DMS79 (cell line): ENCODE results near the gene SERINC5.

Experiments used
- DNase-seq: peaks from one replicate; lab custom pipeline; 2025; lab: John Stamatoyannopoulos, UW

The SERINC5 gene

GRCh38 chr5:80097451-80097850, 158.4 kb downstream of the SERINC5 start:
- no peak for DNase-seq

GRCh38 chr5:80094236-80094738, 161.6 kb downstream of the SERINC5 start:
- no peak for DNase-seq

- DNase-seq, result no peak
Observed at GRCh38 chr5:80093796-80094195, 162.1 kb downstream of the SERINC5 start.

DNA sequence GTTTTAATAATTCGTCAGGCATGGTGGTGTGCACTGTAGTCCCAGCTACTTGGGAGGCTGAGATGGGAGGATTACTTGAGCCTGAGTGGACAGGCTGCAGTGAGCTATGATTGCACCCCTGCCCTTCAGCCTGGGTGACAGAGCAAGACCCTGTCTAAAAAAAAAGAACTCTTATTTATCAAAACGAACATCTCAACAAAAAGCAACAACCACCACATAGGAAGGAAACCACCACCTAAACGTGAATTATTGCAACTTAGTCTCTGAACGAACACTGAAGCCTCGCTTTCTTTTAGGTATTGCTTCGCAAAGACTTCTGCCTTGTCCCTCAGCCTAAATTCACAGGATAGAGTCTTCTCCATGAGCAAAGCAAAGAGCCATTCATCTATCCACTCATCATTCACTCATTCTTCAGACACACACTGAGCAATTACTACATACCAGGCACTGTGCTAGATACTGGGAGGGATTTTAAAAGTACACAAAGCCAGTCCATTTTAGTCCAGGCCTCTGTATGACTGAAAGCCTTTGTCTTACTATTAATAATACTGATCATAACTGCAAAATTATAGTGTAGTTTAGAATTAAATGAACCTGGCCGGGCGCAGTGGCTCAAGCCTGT, 163.3 kb downstream of the SERINC5 start:
- no peak for DNase-seq

GRCh38 chr5:80091792-80092192, 164.1 kb downstream of the SERINC5 start:
- peak; percentile 3 for DNase-seq

- no peak for DNase-seq
Observed at GRCh38 chr5:80090884-80091166, 165.0 kb downstream of the SERINC5 start.

DNA sequence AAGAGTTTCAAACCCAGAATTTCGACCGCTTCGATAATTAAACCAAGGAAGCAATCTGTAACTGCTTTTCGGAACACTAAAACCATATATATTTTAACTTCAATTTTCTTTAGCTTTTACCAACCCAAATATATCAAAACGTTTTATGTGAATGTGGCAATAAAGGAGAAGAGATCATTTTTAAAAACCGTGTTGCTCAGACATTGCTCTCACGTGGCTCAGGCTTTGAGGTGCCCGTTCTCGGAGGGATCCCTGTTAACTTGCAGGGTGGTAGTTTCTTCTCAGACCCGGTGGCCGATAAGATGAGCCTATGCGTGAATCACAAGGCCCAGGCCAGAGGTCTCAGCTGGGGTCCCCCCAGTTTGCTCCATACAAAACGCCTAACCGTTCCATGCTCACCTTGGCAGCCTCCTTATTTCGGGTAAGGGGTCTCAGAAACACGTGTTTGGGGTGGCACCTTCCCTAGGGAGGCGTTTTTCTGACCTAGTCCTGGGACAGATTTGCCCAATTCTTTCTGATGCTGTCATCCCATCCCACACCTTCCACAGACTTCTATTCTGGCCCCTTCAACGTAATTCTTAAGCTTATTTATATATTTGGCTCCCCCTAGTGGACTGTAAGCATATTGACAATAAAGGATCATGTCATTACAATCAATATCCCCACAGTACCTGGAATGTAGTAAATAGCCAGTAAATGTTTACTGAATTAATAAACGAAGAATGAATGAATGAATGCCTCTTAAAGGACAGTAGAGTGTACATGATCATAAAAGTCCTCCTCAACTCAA, 172.6 kb downstream of the SERINC5 start:
- peak; percentile 49 for DNase-seq

GRCh38 chr5:80082731-80083100, 173.1 kb downstream of the SERINC5 start:
- DNase-seq, result peak; percentile 72

DNA sequence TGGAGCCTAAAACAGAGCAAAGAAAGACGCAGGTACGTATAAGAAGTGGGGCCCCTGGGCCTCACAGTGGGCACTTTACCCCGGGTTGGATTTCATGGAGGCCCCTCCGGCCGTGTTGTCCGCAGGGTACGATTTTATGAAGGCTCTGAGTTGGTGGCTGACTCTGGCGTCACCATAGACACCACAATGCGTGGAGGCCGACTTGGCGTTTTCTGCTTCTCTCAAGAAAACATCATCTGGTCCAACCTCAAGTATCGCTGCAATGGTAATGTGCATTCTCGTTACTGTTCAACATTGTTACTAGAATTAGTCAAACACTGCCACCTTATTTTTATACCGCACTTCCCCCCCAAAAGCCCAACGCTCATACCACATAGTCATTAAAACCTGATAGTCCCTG, 173.6 kb downstream of the SERINC5 start:
- DNase-seq, result no peak

- DNase-seq, result no peak
Observed at GRCh38 chr5:80078921-80079320, 176.9 kb downstream of the SERINC5 start.

- DNase-seq, result no peak
Observed at GRCh38 chr5:80077051-80077714, 178.7 kb downstream of the SERINC5 start.

- no peak for DNase-seq
Observed at GRCh38 chr5:80076131-80077050, 179.5 kb downstream of the SERINC5 start.

DNA sequence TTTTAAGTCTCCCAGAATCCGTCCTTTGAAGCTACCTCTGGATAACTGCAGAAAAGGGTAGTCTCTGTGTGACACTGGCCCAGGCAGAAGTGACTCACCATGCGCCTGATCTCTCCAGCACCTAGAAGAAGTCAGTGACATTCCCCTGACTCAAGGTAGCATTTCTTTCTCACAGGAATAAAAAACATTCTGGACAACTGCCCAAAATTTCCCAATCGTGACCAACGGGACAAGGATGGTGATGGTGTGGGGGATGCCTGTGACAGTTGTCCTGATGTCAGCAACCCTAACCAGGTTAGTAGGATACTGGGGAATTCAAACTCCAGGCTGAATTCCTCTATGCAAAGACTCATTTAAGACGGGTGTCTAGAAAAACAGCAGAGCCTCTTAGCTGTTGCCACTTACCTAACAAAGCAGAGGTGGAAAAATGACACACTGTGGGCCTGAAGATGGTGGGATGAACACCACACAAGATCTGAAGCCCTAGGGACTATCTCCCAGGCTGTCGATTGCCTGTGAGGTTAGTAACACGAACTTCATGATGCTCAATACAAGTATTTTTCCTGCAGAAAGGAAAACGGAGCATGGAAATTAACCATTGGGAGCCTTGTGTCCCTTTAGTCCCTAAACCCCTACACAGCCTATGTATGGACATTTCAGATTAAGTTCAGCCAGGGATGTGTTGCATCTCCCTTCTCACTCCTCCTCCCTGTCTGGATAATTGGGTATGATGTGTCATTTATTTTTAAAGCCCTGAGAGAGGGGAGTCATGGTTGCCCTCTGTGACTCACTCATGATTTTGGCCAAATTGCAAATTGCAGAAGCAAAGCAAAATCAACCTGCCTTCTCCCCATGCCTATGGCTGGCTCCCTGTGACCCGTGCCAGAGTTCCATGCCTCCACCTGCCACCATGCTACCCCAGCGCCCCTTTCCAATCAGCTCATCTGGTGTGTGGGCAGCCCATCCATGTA, 183.5 kb downstream of the SERINC5 start:
- DNase-seq, result no peak

- DNase-seq, result no peak
Observed at GRCh38 chr5:80071510-80072021, 184.3 kb downstream of the SERINC5 start.

GRCh38 chr5:80070338-80071056, 185.4 kb downstream of the SERINC5 start:
- no peak for DNase-seq

- DNase-seq, result no peak
Observed at GRCh38 chr5:80069918-80070318, 185.9 kb downstream of the SERINC5 start.

DNA sequence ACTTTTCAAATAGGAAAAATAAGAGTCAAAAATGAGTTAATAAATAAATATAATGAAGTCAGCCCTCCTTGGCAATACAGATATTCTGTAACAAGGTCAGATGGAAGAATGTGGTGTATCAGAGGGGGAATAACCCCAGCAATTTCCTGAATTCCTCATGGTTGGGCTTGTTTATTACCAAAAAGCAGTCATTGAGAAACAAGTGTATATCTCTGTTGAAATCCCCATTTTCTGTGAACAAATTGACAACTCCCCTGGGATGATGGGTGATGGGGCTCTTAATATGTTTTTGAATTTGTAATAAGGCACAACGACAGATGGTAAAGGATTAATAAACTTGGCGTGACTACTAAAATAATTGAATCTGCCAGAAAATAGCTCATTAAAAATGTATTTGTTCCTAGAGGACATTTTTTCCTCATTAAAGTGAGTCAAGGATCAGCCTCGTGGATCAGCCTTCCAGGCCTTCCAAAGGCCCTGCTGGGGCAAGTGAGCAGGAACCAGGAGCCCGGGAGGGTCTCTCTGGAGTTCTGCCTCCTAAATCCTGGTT, 186.5 kb downstream of the SERINC5 start:
- no peak for DNase-seq

GRCh38 chr5:80068775-80069174, 187.1 kb downstream of the SERINC5 start:
- no peak for DNase-seq

DNA sequence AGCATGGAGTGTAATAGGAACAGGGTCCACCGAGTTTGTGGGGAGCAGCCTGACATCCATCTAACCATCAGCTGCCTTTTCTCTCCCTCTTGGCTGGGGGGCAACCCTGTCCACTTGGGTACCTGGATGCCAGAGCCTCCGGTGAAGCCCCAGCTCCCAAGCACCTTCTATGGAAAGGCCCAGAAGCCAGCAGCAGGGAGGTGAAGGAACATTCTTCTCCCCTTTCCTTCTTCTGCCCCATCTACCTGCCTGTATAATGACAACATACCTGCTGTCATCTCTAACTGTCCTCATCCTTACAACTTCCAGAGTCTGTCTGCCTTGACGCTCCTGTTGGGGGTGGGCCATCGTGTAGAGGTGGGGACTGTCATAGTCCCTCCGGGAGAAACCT, 187.6 kb downstream of the SERINC5 start:
- DNase-seq, result no peak
